ENCODE data around the gene STARD7. TPM values are rescaled to one million over a fixed set of nuclear protein-coding genes. Genes with fewer than 3 reads are reported as not detected.

STARD7 gene
- polyA plus RNA-seq, 2 of the 4 experiments (the other 2 are of a cell fraction), result 101 to 136 TPM

DNA sequence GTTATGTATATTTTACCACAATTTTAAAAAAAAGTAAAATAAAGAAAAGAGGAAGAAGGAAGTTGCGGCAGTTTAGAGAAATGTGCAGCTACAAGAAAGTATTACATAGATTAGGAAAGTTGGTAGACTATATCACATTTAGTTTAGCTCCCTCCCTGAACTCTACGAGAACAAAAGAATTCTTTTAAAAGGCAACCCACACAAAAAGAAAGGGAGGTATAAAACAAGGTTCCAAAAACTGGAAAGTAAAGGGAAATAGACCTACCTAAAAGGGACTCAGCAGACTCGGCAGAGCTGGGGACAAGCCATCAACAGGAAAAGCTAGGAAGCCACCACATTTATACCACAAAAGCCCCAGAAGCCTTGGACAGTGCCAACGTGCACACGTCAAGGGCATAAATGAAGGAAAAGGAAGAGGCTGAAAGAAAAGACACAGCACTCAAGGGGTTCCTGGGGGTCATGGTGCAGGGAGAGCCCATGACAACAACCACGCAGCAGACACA is 48.0 kb upstream of the STARD7 start:
- H3K9me3 ChIP-seq, result no peaks in the 10 kb centered on the region
- no peak overlapping the region for H3K4me3 ChIP-seq
- ChIA-PET CTCF (interaction anchor here (1.2 to 1.3 kb wide), 2 partner anchors 140 to 264 kb away, joined by 4 to 5 read pairs; no protein-coding TSS in a partner anchor), POLR2A (no interaction called here)
- DNase-seq (ENCODE audit: low read depth in 1 of 2, low spot score in 1 of 2) (no peak), FAIRE-seq (no peak), ATAC-seq (no peak)
- no peak overlapping the region for H3K27ac ChIP-seq
- H3K4me1 ChIP-seq, result peaks cover 29% of the 10 kb centered on the region
- TF ChIP-seq RCOR1 (IDR thresholded peaks at IDR 0.05; ENCODE audit: low read depth, low read length) (no peak), ZSCAN20 (CRISPR knock-in tag; IDR thresholded peaks at IDR 0.05) (no peak), TFCP2L1 (CRISPR knock-in tag; IDR thresholded peaks at IDR 0.05) (no peak), ZC3H11A (IDR thresholded peaks at IDR 0.05) (no peak), JUN (IDR thresholded peaks at IDR 0.05) (no peak), ZNF302 (CRISPR knock-in tag; IDR thresholded peaks at IDR 0.05) (no peak), NR3C1 (IDR thresholded peaks at IDR 0.05) (no peak), MAZ (IDR thresholded peaks at IDR 0.05; ENCODE audit: borderline replicate concordance, low read depth, low read length) (no peak), GATA3 (IDR thresholded peaks at IDR 0.05; ENCODE audit: borderline replicate concordance) (no peak), NFE2L2 (conservative IDR thresholded peaks at IDR 0.05; ENCODE audit: low read length) (no peak), JUNB (IDR thresholded peaks at IDR 0.05) (no peak), HEYL (CRISPR knock-in tag; IDR thresholded peaks at IDR 0.05) (no peak), TP53 (CRISPR knock-in tag; IDR thresholded peaks at IDR 0.05) (no peak), POLR2AphosphoS2 (conservative IDR thresholded peaks at IDR 0.05; ENCODE audit: low read length) (no peak)
- TF ChIP-seq, protein P1, sequence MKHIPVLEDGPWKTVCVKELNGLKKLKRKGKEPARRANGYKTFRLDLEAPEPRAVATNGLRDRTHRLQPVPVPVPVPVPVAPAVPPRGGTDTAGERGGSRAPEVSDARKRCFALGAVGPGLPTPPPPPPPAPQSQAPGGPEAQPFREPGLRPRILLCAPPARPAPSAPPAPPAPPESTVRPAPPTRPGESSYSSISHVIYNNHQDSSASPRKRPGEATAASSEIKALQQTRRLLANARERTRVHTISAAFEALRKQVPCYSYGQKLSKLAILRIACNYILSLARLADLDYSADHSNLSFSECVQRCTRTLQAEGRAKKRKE (CRISPR knock-in tag; IDR thresholded peaks at IDR 0.05; ENCODE audit: low read depth), result no peak
- TF ChIP-seq, protein P2, sequence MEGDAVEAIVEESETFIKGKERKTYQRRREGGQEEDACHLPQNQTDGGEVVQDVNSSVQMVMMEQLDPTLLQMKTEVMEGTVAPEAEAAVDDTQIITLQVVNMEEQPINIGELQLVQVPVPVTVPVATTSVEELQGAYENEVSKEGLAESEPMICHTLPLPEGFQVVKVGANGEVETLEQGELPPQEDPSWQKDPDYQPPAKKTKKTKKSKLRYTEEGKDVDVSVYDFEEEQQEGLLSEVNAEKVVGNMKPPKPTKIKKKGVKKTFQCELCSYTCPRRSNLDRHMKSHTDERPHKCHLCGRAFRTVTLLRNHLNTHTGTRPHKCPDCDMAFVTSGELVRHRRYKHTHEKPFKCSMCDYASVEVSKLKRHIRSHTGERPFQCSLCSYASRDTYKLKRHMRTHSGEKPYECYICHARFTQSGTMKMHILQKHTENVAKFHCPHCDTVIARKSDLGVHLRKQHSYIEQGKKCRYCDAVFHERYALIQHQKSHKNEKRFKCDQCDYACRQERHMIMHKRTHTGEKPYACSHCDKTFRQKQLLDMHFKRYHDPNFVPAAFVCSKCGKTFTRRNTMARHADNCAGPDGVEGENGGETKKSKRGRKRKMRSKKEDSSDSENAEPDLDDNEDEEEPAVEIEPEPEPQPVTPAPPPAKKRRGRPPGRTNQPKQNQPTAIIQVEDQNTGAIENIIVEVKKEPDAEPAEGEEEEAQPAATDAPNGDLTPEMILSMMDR (IDR thresholded peaks at IDR 0.05), result no peak
- TF ChIP-seq, protein P3, sequence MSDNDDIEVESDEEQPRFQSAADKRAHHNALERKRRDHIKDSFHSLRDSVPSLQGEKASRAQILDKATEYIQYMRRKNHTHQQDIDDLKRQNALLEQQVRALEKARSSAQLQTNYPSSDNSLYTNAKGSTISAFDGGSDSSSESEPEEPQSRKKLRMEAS (IDR thresholded peaks at IDR 0.05), result no peak
- TF ChIP-seq, protein P4, sequence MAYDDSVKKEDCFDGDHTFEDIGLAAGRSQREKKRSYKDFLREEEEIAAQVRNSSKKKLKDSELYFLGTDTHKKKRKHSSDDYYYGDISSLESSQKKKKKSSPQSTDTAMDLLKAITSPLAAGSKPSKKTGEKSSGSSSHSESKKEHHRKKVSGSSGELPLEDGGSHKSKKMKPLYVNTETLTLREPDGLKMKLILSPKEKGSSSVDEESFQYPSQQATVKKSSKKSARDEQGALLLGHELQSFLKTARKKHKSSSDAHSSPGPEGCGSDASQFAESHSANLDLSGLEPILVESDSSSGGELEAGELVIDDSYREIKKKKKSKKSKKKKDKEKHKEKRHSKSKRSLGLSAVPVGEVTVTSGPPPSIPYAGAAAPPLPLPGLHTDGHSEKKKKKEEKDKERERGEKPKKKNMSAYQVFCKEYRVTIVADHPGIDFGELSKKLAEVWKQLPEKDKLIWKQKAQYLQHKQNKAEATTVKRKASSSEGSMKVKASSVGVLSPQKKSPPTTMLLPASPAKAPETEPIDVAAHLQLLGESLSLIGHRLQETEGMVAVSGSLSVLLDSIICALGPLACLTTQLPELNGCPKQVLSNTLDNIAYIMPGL (CRISPR knock-in tag; IDR thresholded peaks at IDR 0.05; ENCODE audit: borderline replicate concordance), result no peak
- 93% methylated on average over 6 of the region's 6 CpGs for WGBS (ENCODE audit: missing lambda C conversion rate)
- H3K4me2 ChIP-seq, result no peak overlapping the region

DNA sequence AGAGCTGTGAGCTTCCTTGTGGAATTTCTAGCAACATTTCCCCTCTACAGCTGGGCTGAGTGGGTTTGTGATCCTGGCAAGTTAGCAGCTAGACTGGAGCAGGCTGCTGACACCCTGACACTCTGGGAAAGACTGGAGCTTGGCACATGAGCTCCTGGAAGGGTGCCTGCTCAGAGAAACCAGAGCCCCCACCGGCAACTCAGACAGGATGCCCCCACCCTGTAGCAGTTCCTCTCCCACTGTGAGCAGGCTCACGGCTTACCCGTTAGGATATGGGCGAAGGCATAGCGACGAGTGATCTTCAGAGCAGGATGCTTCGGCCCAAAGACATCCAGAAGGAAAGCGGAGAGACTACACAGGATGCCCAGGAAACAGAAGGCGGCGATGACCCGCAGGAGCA is 45.9 kb upstream of the STARD7 start:
- DNase-seq (ENCODE audit: low read depth in 1 of 2, low spot score in 1 of 2) (no peak), FAIRE-seq (no peak), ATAC-seq (no peak)
- 96% methylated on average over 11 of the region's 11 CpGs for WGBS (ENCODE audit: missing lambda C conversion rate)
- no peak overlapping the region for H3K27ac ChIP-seq
- H3K4me1 ChIP-seq, result peaks cover 8% of the 10 kb centered on the region
- H3K9me3 ChIP-seq, result no peaks in the 10 kb centered on the region
- POLR2A ChIA-PET, result interaction anchor here (0.9 kb wide), 1 partner anchor 9 kb away, joined by 3 read pairs; no protein-coding TSS in a partner anchor
- no peak overlapping the region for H3K4me3 ChIP-seq
- CTCF ChIA-PET, result interaction anchor here (1.0 to 2.3 kb wide), 4 partner anchors 9 to 255 kb away, joined by 3 to 8 read pairs (median 5); no protein-coding TSS in a partner anchor
- TF ChIP-seq ESRRA (IDR thresholded peaks at IDR 0.05; ENCODE audit: borderline replicate concordance, low read length), result no peak
- TF ChIP-seq, protein P5, sequence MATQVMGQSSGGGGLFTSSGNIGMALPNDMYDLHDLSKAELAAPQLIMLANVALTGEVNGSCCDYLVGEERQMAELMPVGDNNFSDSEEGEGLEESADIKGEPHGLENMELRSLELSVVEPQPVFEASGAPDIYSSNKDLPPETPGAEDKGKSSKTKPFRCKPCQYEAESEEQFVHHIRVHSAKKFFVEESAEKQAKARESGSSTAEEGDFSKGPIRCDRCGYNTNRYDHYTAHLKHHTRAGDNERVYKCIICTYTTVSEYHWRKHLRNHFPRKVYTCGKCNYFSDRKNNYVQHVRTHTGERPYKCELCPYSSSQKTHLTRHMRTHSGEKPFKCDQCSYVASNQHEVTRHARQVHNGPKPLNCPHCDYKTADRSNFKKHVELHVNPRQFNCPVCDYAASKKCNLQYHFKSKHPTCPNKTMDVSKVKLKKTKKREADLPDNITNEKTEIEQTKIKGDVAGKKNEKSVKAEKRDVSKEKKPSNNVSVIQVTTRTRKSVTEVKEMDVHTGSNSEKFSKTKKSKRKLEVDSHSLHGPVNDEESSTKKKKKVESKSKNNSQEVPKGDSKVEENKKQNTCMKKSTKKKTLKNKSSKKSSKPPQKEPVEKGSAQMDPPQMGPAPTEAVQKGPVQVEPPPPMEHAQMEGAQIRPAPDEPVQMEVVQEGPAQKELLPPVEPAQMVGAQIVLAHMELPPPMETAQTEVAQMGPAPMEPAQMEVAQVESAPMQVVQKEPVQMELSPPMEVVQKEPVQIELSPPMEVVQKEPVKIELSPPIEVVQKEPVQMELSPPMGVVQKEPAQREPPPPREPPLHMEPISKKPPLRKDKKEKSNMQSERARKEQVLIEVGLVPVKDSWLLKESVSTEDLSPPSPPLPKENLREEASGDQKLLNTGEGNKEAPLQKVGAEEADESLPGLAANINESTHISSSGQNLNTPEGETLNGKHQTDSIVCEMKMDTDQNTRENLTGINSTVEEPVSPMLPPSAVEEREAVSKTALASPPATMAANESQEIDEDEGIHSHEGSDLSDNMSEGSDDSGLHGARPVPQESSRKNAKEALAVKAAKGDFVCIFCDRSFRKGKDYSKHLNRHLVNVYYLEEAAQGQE (IDR thresholded peaks at IDR 0.05), result no peak
- no peak for TF ChIP-seq CBX2 (IDR thresholded peaks at IDR 0.05; ENCODE audit: borderline replicate concordance, low read depth)
- H3K4me2 ChIP-seq, result no peak overlapping the region

Measured in A549 (cell line).